ENCODE data around the gene SLC5A11. TPM values are rescaled to one million over a fixed set of nuclear protein-coding genes. Genes with fewer than 3 reads are reported as not detected.

The SLC5A11 gene
- total RNA-seq, 3 donors from 2014 or later (not counting 1 experiment from before 2014, with no cell fraction given), result 0.20 to 0.40 TPM; not detected in 1

DNA sequence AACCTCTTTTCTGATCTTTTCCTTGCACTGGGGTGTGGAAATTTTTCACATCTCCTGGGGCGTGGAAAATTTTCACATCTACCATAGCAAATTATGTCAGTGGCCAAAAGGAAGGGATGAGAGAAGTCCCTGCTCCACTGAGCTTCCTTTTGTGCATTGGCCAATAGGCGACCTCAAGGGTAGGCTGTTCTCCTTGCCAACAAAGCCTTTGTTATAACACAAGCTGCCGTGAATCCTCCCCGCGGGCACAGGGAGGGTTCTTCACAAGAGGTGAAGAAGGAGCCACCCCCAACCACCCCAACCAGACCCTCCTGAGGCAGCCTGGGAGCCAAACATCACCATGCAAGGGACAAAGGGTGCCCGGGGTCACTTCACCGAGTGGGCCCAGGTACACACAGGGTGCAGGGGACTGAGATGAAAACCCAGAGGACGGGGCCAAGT is 6.5 kb downstream of the SLC5A11 start:
- no peak overlapping the region for H3K4me3 ChIP-seq (ENCODE audit: low read length)
- ATAC-seq (no peak), DNase-seq (no peak)
- no peak for TF ChIP-seq CTCF (IDR thresholded peaks at IDR 0.05)
- no peak overlapping the region for H3K27ac ChIP-seq (ENCODE audit: low read length)
- H3K36me3 Mint-ChIP-seq, result no peaks in the 10 kb centered on the region
- no peaks in the 10 kb centered on the region for H3K4me1 Mint-ChIP-seq
- no peaks in the 10 kb centered on the region for H3K9me3 Mint-ChIP-seq
- H3K27me3 ChIP-seq (ENCODE audit: control insufficient read depth, insufficient read depth, low read length), result no peaks in the 10 kb centered on the region
- H3K27ac Mint-ChIP-seq, result no peak overlapping the region
- H3K9me3 ChIP-seq (ENCODE audit: control insufficient read depth, insufficient read depth, low read length), result no peaks in the 10 kb centered on the region
- H3K4me1 ChIP-seq (ENCODE audit: control insufficient read depth, insufficient read depth, low read length), result no peaks in the 10 kb centered on the region
- H3K27me3 Mint-ChIP-seq (ENCODE audit: low read depth in 2 of 2), result no peaks in the 10 kb centered on the region
- H3K4me3 Mint-ChIP-seq, result no peak overlapping the region
- H3K36me3 ChIP-seq (ENCODE audit: control insufficient read depth, insufficient read depth, low read length), result no peaks in the 10 kb centered on the region
- intact Hi-C loops (cut with micrococcal nuclease), result no loop called here
- WGBS (ENCODE audit: insufficient coverage), result 78% methylated on average over 8 of the region's 8 CpGs

DNA sequence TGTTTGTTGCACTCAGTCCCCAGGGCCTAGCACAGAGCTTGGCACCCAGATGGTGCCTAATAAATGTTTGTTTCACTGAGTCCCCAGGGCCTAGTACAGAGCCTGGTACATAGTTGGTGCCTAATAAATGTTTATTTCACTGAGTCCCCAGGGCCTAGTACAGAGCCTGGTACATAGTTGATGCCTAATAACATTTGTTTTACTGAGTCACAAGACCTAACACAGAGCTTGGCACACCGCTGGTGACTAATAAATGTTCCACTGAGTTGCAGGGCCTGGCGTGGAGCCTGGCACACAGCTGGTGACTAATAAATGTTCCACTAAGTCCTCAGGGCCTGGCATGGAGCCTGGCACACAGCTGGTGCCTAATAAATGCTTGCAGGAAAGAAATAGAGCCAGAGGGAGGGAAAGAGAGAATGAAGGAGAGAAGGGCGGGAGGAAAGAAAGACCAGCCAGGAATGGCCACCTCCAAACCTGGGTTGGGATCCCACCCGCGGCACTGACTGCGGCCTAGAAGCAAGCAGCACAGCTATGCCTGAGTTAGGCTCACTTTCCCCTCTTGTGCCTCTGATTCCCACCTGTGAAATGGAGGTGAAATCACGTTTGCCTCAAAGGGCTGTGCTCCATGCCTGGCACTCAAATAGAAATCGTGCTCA is 7.5 kb downstream of the SLC5A11 start:
- no peaks in the 10 kb centered on the region for H3K9me3 Mint-ChIP-seq
- DNase-seq (no peak), ATAC-seq (no peak)
- no peak overlapping the region for H3K4me3 Mint-ChIP-seq
- H3K27ac Mint-ChIP-seq, result no peak overlapping the region
- Histone ChIP-seq H3K27me3 (ENCODE audit: control insufficient read depth, insufficient read depth, low read length) (no peaks in the 10 kb centered on the region), H3K4me3 (ENCODE audit: low read length) (no peak overlapping the region), H3K9me3 (ENCODE audit: control insufficient read depth, insufficient read depth, low read length) (no peaks in the 10 kb centered on the region), H3K4me1 (ENCODE audit: control insufficient read depth, insufficient read depth, low read length) (no peaks in the 10 kb centered on the region), H3K27ac (ENCODE audit: low read length) (no peak overlapping the region), H3K36me3 (ENCODE audit: control insufficient read depth, insufficient read depth, low read length) (no peaks in the 10 kb centered on the region)
- 86% methylated on average over 8 of the region's 8 CpGs for WGBS (ENCODE audit: insufficient coverage)
- peaks cover 4 to 8% of the 10 kb centered on the region in 2 donors for H3K27me3 Mint-ChIP-seq (ENCODE audit: low read depth in 2 of 2)
- H3K4me1 Mint-ChIP-seq, result no peaks in the 10 kb centered on the region
- TF ChIP-seq CTCF (IDR thresholded peaks at IDR 0.05), result no peak
- no peaks in the 10 kb centered on the region for H3K36me3 Mint-ChIP-seq
- intact Hi-C loops (cut with micrococcal nuclease), result no loop called here

DNA sequence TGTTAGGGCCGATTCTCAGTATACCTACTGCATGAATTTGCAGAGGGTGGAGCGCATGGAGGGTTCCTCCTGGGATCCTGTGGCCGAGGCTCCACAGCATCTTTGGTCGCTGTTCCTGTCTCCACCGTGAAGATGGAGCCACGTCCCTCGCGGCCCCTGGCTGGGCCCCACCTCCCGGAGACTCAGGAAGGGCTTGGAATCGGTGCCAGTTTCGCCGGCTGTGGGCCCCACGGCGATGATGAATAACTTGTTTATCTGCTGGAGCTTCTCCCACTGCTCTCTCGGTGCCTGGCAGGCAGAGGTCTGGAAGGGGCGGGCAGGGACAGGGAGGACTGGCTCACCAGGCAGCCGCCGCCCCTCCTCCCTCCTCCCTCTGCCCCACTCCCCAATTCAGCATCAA is 8.1 kb downstream of the SLC5A11 start:
- H3K9me3 ChIP-seq (ENCODE audit: control insufficient read depth, insufficient read depth, low read length), result no peaks in the 10 kb centered on the region
- ATAC-seq (no peak), DNase-seq (no peak)
- H3K36me3 Mint-ChIP-seq, result no peaks in the 10 kb centered on the region
- H3K27ac ChIP-seq (ENCODE audit: low read length), result no peak overlapping the region
- no peaks in the 10 kb centered on the region for H3K36me3 ChIP-seq (ENCODE audit: control insufficient read depth, insufficient read depth, low read length)
- TF ChIP-seq CTCF (IDR thresholded peaks at IDR 0.05), result no peak
- no peaks in the 10 kb centered on the region for H3K4me1 ChIP-seq (ENCODE audit: control insufficient read depth, insufficient read depth, low read length)
- no peak overlapping the region for H3K4me3 ChIP-seq (ENCODE audit: low read length)
- H3K27me3 Mint-ChIP-seq (ENCODE audit: low read depth in 2 of 2), result peaks cover 6 to 12% of the 10 kb centered on the region in 2 donors
- no peaks in the 10 kb centered on the region for H3K9me3 Mint-ChIP-seq
- no peak overlapping the region for H3K27ac Mint-ChIP-seq
- no peaks in the 10 kb centered on the region for H3K27me3 ChIP-seq (ENCODE audit: control insufficient read depth, insufficient read depth, low read length)
- intact Hi-C loops (cut with micrococcal nuclease), result no loop called here
- no peak overlapping the region for H3K4me3 Mint-ChIP-seq
- H3K4me1 Mint-ChIP-seq, result no peaks in the 10 kb centered on the region
- 32% methylated on average over 18 of the region's 18 CpGs for WGBS (ENCODE audit: insufficient coverage)

DNA sequence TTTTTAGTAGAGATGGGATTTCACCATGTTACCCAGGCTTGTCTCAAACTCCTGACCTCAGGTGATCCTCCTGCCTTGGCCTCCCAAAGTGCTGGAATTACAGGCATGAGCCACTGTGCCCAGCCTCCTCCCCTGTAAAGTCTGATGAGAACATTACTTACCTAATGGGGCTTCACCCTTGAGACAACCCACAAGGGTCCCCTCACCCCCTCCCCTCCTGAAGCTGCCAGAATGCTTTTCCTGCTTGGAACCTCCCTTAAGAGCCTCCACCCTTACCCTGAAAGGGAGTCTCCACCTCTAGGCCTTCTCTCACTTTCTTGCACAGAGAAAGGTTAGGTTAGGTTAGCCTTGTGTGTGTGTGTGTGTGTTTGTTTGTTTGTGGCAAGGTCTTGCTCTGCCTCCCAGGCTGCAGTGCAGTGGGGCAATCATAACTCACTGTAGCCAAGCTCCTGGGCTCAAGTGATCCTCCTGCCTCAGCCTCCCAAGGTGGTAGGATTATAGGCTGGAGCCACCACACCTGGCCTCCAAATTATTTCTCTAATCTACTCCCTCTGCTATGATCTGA is 8.9 kb downstream of the SLC5A11 start:
- ATAC-seq, result no peak

More for the DNA sequence above, 8.9 kb downstream of the SLC5A11 start:
- Histone ChIP-seq H3K36me3 (ENCODE audit: control insufficient read depth, insufficient read depth, low read length) (no peaks in the 10 kb centered on the region), H3K27ac (ENCODE audit: low read length) (no peak overlapping the region), H3K4me3 (ENCODE audit: low read length) (no peak overlapping the region), H3K4me1 (ENCODE audit: control insufficient read depth, insufficient read depth, low read length) (no peaks in the 10 kb centered on the region), H3K9me3 (ENCODE audit: control insufficient read depth, insufficient read depth, low read length) (no peaks in the 10 kb centered on the region), H3K27me3 (ENCODE audit: control insufficient read depth, insufficient read depth, low read length) (no peaks in the 10 kb centered on the region)
- no peak for TF ChIP-seq CTCF (IDR thresholded peaks at IDR 0.05)
- Mint-ChIP-seq H3K4me3 (no peak overlapping the region), H3K9me3 (no peaks in the 10 kb centered on the region), H3K4me1 (no peaks in the 10 kb centered on the region), H3K27me3 (ENCODE audit: low read depth in 2 of 2) (peaks cover 6 to 12% of the 10 kb centered on the region in 2 donors), H3K27ac (no peak overlapping the region), H3K36me3 (no peaks in the 10 kb centered on the region)
- DNase-seq, result no peak
- intact Hi-C loops (cut with micrococcal nuclease), result loop anchor here (5.0 kb wide), 1 partner anchor 253 kb away; no protein-coding TSS in a partner anchor

Measured in natural killer cell (primary cell).